Measurements from ENCODE around the gene NDUFS7. TPM values are rescaled to one million over a fixed set of nuclear protein-coding genes. Genes with fewer than 3 reads are reported as not detected.

The NDUFS7 gene
- total RNA-seq, 4 donors from 2014 or later = 108 to 217 (median 128) TPM

- TF ChIP-seq POLR2A (IDR thresholded peaks at IDR 0.05) = no peak
- no peak for TF ChIP-seq CTCF (IDR thresholded peaks at IDR 0.05)
- H3K4me3 ChIP-seq (ENCODE audit: low read depth, poor library complexity, severe bottlenecking) = peak overlapping the region; percentile 15
- 17 to 28% methylated on average over 24 to 31 of the region's 36 CpGs for WGBS, 2 donors
- intact Hi-C loops (cut with DNase I; ENCODE audit: low total_unique reads) = no loop called here
- no peak for DNase-seq (ENCODE audit: low spot score in 2 of 2)
These were observed 16.8 kb downstream of the NDUFS7 start for GRCh38 chr19:1400281-1401137.

- no peak for TF ChIP-seq POLR2A (IDR thresholded peaks at IDR 0.05)
- no peak for TF ChIP-seq CTCF (IDR thresholded peaks at IDR 0.05)
- WGBS, 2 donors = 2 to 4% methylated on average over 31 to 36 of the region's 87 CpGs
- peak within 1 kb of the TSS; percentile 15 for H3K4me3 ChIP-seq (ENCODE audit: low read depth, poor library complexity, severe bottlenecking)
- intact Hi-C loops (cut with DNase I; ENCODE audit: low total_unique reads) = no loop called here
- no peak for DNase-seq (ENCODE audit: low spot score in 2 of 2)
These were observed 17.6 kb downstream of the NDUFS7 start, which contains the start of gene GAMT for GRCh38 chr19:1401138-1401888. Gene GAMT, minus strand, starts transcription at chr19:1401542. Its CDS starts 66 bp downstream, at chr19:1401476.

GRCh38 chr19:1401889-1402217 lies 18.1 kb downstream of the NDUFS7 start:
- intact Hi-C loops (cut with DNase I; ENCODE audit: low total_unique reads) = no loop called here
- WGBS, 2 donors = 54 to 68% methylated on average over 11 of the region's 11 CpGs
- H3K4me3 ChIP-seq (ENCODE audit: low read depth, poor library complexity, severe bottlenecking) = no peak overlapping the region
- TF ChIP-seq POLR2A (IDR thresholded peaks at IDR 0.05) (no peak), CTCF (IDR thresholded peaks at IDR 0.05) (no peak)
- no peak for DNase-seq (ENCODE audit: low spot score in 2 of 2)

- TF ChIP-seq CTCF (IDR thresholded peaks at IDR 0.05) (no peak), POLR2A (IDR thresholded peaks at IDR 0.05) (no peak)
- intact Hi-C loops (cut with DNase I; ENCODE audit: low total_unique reads) = no loop called here
- no peak for DNase-seq (ENCODE audit: low spot score in 2 of 2)
- H3K4me3 ChIP-seq (ENCODE audit: low read depth, poor library complexity, severe bottlenecking) = no peak overlapping the region
- 29 to 35% methylated on average over 16 to 23 of the region's 25 CpGs for WGBS, 2 donors
These were observed 18.8 kb downstream of the NDUFS7 start for GRCh38 chr19:1402411-1403070.

- peak; percentile 98 to 100 for DNase-seq (ENCODE audit: low spot score in 2 of 2)
- TF ChIP-seq POLR2A (IDR thresholded peaks at IDR 0.05) (no peak), CTCF (IDR thresholded peaks at IDR 0.05) (no peak)
- WGBS, 2 donors = 1% methylated on average over 49 to 71 of the region's 72 CpGs
- peak overlapping the region; percentile 23 for H3K4me3 ChIP-seq (ENCODE audit: low read depth, poor library complexity, severe bottlenecking)
- intact Hi-C loops (cut with DNase I; ENCODE audit: low total_unique reads) = no loop called here
These were observed 23.2 kb downstream of the NDUFS7 start for GRCh38 chr19:1406774-1407527.
